GM18517 (cell line): ENCODE measurements around the gene SLC7A8.

Experiments
- ATAC-seq: cut with Tn5 transposase; IDR thresholded peaks from one replicate; pipeline ENCODE4 v1.9.1; 2021; ENCODE audit warnings: mild to moderate bottlenecking, moderate library complexity; ENCODE audit not compliant: unreplicated experiment

Gene SLC7A8

DNA sequence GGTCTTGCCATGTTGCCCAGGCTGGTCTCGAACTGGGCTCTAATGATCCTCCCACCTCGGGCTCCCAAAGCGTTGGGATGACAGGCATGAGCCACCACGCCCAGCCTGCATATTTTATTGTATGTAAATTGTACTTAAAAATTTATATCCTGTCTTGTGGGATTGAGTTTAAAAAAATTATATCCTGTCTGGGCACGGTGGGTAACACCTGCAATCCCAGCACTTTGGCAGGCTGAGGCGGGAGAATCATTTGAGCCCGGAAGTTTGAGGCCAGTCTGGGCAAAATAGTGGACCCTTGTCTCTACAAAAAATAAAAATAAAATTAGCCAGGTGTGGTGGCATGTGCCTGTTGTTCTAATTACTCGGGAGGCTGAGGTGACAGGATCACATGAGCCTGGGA lies 50.5 kb downstream of the SLC7A8 start:
- no peak for ATAC-seq

DNA sequence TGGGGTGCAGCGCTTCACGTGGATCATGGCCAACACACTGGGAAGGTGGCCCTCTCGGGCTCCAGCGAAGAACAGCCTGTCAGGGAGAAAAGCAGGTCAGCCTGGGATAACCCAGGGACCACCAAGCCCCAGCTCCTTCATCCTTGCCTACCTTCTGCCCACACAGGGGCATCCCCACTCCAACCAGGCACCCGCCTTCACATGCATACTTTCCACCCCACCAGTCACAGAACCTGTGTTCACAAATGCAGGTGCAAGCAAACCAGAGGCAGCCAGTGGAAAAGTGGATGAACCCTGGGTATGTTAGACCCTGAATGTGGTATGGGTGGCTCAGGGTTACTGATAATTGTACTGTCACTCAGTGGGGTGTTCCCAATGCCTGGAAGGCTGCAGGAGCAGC lies 52.0 kb downstream of the SLC7A8 start:
- no peak for ATAC-seq

DNA sequence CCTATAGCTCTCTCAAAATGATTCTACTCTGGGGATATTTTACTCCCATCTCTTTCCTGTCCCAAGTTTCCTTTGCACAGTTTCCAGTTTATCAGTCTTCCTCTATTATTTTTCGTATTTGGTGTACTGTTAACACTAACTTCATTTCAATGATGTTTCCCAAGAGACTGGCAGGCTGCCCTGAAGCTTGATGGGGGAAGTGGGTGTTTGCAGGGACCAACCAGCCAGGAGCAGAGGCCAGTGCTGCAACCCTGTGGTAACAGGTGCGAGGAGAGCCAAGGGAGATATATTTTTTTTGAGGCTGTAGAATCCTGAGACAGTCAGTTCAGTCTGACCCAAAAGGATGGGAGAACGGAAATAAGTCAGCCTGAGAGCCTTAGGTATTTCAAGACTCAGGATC lies 52.6 kb downstream of the SLC7A8 start:
- no peak for ATAC-seq

DNA sequence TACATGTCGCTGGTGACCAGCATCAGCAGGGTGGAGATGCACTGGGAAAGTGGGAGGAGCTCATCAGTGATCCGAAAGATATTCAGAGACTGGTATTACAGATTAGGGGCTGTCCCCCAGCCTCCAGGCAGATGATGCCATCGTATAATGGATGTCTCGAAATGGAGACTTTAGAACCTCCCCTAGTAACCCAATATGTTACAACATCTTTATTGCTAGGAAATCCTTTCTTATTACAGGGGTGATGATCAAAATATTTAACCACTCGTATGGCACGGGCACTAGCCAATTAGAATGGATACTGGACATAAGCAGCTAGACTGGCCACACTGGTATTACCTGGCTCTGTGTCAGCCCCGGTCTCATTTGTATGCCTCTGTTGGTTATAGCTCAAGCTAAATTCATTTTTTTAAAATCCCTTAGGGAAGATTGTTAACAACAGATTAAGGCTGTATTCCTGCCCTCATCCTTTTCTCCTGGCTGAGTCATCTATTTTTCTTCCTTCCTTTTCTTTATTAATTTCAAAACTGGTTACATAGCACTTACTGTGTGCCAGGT lies 53.6 kb downstream of the SLC7A8 start:
- no peak for ATAC-seq

DNA sequence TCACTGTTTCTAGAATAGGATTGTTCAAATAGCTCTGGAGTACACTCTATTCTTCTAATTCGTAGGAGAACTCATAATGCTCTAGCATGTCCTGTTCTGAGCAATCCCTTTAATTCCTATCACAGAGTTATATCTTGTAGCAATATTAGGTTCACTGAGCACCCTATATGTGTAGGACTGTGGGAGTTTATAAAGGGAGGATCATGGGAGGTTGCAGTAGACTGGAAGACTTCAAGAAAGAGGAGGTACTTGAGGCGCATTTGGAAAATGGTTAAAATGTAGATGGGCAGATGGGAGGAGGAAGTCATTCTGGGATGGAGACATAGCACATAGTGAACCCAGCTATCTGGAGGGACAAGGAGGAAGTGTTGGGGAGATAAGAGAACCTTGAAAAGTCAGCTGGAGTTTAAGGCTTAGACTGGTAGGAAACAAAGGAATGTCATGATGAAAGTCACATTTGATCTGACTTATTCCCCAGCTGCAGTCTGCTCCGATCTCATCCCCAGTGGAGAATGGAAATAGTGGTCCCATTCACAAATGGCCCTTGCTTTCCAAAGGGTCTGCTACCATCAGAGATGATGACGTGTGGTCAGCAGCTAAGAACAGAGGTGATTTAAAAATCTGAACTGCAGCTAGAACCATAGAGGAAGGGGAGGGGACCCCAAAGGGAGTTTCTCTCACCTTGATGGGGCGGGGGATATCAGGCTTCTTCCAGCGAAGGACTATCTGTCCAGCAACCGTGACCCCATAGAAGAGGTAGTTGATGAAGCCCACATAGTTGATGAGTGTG lies 54.3 kb downstream of the SLC7A8 start:
- no peak for ATAC-seq

DNA sequence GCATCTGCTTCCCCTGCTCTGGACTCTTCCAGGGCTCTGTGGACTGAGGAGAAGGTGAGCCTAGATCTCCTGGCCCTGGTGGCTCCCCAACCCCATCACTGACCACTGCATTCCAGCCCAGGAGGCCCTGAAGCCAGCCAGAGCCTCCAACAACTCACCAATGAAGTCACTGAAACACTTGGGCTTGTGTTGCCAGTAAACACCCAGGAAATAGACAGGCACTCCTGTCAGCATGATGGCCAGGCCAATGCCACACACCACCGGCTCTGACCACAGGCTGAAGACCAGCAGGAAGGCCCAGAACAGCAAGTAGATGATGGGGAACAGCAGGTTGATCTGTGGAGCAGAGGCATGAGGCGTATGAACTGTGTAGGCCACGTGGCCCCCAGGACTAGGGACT lies 55.6 kb downstream of the SLC7A8 start:
- ATAC-seq = no peak

DNA sequence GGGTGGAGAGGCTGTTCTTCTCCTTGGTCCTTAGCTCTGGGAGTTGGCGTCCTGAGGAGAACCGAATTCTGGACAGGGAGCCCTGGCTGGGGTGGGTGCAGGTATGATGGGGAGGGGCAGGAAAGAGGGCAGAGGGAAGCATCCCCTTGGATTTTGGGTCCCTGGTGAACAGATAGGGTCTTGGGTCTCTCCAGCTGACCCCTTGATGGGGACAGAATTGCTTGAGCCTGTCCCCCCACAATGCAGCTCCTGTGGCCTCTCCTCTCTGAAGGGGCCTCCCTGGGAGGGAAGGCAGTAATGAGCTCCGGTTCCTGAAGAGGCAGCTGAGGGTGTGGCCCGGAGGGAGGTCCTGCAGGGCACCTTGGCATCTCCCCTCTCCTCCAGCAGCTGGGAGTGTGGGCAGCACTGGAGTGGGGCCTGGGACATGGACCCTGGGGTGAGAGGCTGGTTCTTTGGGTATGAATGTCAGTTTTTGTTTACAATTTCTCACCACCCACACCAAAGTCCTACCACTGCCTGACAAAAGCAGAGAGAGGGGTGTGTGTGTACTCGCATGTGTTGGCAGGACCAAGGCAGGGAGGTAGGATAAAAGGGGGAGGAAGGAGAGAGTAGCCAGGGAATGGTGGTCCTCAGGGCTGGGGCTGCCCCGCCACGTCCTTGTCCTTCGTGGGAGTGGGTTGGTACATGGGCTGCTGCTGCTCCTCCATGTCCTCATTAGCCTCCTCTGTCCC lies 56.7 kb downstream of the SLC7A8 start:
- ATAC-seq = no peak

DNA sequence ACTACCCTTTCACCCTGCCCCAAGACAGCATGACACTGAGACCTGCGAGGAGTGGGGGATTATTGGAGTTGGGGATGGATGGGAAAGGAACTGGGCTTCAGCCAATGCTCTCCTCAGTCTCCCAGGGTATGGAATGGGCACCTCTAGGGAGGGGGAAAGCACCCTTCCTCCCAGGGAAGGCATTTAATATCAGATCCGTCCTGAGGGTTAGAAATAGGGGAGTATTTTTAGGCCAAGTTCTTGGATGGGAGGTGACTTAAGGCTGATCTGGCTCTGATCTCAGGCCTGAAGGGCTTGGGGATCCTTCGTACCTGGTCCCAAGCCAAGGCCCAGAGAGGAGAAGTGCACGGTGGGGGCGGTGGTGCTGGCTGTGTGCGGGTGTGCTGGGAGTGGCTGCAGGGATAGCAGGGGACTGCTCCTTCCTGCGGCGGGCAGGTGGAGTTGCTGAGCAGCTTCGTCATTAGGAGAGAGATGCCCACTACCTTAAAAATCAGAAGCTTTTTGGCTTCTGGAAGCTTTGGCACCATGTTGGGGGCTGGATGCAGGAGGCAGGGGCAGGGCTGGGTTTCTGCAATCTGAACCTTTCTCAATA lies 57.4 kb downstream of the SLC7A8 start:
- ATAC-seq = no peak

DNA sequence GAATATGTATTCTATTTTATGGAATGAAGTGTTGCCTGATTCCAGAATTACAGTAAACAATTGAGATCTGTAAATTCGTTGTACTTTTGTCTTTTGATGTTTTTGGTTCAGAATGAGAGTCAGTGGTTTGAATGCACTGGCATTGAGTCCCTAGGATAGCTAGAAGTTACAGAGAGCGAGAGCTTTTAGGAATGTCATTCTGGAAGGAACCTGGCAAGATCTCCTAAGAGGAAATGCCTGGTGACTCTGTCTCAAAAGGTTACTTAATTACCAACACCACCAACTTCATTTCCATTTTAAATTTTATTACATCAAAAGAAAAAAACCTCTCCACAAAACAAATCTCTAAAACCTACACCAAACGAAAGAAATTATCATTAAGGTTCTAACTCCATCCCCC lies 58.4 kb downstream of the SLC7A8 start:
- ATAC-seq = no peak

DNA sequence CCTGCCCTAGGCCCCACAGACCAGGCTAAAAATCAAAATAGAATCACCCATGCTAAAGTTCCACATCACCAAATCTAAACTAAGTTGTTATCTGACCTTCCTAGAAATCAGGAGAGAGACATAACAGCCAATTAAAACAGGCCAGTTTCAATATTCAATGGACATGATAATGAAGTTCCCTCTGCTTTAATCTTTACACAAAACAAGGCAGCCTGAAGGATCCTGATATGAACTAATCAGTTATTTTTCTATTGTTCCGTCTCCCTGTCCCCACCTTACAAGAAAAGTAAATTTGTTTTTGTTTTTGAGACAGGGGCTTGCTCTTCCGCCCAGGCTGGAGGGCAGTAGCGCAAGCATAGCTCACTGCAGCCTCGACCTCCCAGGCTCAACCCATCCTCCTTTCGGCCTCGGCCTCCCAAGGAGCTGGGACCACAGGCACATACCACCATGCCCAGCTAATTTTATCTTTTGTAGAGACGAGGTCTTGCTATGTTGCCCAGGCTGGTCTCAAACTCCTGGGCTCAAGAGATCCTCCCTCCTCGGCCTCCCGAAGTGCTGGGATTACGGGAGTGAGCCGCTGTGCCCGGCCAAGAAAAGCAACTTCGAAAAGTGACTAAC lies 59.0 kb downstream of the SLC7A8 start:
- no peak for ATAC-seq

DNA sequence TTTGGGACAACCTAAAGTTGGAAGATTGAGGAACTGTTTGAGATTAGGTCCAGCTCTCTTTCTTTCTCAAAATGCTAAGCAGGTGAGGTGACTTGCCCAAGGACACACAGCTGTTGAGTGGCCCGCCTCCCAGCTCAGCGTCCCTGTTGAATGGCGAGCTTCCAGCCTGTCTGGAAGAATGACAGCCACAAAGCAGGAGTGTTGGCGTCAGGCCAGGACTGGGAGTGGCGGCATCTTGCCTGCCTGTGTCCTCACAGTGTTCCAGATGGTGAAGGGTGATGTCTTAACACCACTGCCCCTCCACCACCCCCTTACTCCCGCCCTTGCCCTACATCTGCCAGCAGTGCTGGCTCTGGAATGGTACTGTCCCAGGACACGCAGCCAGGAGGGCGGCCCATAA lies 60.0 kb downstream of the SLC7A8 start:
- no peak for ATAC-seq

DNA sequence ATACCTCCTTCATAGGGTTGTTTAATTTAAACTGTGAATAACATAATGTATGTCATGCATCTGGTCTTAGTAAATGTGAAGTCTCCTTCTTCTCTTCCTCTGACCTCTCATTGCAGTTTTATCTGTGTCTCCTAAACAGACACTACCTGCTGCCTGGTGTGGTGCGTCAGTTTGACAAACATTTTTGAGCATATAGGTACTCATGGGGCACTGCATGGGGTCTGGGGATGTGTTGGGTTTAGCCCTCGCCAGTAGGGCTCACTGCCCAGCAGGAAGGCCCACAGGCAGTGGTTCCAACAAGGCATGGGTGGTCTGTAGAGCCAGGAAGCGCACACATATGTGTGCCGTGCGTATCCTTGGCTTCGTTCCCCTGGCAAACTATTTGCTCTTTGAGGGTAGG lies 61.4 kb downstream of the SLC7A8 start:
- ATAC-seq = no peak

DNA sequence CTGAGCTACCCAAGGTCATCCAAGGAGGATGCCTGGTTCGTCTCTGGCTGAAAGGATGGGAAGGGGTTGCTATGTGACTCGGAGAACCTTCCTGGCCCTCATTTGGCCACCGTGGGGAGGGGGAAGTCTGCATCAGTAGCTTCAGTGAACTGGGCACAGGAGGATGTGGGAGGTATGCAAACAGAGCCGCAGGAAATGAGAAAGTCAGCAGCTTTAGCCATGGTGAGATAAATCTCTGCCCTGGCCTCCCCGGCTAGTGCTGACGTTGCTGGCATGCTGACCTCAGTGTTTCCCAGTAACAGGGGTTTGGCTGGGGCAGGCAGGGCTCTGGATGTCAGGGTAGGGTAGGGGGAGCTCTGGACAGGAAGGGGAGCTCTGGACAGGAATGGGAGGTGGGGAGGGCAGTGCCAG lies 62.1 kb downstream of the SLC7A8 start:
- no peak for ATAC-seq

DNA sequence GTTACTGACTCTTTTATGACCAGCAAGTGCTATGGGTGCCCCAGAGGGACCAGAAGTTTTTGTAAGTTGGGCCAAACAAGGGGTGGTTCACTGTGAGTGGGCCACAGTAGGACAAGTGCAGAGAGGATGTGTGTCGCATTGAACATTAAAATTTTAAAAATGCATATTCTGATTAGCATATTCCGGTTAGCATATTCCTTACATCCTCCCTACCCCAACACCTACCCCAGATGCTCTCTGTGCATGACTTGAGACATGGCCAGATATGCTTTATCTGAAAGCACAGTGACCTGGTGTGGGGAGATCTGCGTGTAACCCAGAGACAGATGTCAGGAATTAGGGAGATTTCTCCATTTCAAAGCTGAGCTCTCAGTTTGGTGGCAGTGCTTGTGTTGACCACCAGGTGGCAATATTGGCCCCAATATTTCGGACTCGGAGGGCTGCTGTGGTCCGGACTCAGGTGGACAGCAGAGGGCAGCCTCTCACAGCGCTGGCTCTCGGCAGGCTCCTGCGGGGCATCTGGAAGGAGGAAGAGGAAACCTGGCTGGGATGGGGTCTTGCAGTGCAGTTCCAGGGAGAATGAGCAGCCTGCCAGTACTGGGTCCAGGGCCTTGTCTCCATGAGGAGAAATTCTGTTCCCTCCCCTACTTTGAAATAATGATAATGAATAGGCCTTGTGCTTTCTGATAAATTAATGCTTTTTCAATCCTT lies 62.8 kb downstream of the SLC7A8 start:
- ATAC-seq = peak; percentile 71

DNA sequence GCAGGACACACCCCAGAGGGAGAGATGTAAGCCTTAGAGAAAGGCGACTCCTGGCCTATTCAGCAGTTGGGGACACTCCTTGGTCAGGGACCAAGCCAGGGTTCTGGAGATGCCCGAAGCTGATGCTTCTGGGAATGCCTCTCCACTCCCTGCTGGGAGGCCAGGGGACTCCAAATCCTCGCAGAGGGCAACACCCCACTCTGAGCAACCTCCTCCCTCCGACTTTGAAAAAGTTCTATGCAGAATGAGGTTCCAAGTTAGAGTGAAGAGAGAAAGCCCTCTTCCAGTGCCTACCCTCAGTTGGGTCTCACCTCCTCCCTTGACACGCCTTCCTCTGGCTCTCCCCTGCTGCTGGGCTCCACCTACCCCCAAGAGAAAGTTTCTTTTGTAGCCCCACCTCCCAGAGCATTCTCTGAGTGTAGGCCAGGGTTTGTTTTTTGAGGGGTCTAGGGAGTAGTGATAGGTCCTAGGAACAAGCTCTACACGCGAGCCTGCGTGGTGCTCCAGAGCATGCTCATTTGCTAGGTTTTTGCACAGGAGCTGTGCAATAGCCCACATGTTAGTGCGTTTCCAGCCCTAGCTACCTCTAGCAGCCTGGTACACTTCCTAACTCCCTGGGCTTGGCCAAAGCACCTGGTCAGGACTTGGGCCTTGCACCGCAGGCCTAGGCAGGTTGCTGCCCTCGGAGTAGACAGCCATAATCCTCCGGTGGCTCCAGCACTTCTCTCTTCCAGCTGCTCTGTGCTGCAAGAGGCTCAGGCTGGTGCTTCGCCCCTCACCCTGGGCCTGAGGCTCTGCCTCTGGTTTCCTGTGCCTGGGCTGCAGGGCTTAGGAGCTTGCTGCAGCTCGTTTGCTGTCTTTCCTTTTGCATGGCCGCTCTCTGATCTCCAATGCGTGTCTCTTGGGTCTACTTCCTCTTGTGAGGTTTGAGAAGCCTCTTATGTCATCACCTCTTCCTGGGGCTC lies 63.8 kb downstream of the SLC7A8 start:
- no peak for ATAC-seq

DNA sequence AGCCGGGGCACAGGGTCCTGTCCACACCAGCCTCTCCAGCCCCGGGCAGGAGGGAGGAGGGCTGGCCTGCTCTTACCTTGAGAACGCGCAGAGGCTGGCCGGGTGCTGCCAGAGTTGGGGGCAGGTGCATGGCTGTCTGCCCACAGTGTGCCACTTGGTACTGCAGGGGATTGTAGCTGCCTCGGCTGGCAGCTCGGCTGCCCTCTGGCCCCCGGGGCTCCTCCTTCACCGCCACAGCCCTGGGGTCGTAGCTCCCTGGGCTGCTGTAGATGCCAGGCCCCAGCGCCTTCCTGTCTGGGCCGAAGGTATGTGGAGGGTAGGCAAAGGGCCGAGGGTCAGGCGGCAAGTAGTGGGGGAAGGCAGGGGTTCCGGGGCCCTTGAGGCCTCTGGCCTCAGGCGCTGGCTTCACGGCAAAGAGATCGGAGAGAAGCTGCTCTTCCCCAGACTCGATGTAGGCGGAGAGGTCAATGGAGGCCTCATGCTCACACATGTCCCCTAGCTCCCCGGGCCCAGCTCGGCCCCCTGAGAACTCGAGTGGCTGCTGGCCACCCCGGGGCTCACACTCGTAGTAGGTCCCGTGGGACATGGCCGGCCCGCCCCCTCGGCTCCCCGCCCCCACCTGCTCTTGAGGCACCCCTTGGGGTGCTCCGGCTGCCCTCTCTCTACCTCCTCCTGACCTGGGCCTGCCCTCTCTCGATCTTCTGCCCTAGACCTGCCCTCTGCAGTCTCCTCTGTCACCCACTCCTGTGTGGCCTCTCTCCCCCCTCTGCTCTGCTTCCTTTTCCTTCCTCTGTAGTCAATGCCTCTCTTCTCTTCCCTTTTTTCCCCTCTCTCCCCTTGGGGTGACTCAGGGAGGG lies 64.7 kb downstream of the SLC7A8 start, which contains the start of gene CEBPE:
Gene CEBPE, minus strand, starts transcription at position 750 of the 857 bp plus-strand sequence. Its CDS starts 164 bp downstream, at position 586.
- no peak for ATAC-seq

DNA sequence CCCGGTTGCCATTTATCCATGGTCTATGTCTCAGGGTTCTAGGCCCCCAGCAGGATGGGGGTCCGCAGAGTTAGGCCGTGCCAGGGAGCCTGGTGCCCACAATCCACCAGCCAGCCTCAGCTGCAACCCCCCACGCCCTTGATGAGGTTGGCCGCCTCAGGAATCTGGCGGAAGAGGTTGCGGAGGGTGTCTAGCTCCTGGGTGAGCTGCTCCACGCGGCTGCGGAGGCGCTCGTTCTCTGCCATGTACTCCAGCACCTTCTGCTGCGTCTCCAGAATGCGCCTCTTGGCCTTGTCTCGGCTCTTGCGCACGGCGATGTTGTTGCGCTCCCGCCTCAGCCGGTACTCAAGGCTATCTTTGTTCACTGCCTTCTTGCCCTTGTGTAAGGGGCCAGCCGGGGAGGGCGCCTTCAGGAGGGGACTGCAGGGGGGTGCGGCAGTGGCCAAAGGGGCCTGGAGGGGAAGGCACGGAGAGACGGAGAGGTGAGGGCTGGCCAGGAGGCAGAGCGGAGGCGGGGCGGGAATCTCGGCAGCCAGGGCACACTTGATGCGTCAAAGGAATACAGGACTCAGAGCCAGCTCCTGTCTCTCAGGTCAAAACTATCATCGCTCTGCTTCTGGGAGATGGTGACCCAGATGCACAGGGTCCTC lies 66.0 kb downstream of the SLC7A8 start:
- ATAC-seq = no peak

DNA sequence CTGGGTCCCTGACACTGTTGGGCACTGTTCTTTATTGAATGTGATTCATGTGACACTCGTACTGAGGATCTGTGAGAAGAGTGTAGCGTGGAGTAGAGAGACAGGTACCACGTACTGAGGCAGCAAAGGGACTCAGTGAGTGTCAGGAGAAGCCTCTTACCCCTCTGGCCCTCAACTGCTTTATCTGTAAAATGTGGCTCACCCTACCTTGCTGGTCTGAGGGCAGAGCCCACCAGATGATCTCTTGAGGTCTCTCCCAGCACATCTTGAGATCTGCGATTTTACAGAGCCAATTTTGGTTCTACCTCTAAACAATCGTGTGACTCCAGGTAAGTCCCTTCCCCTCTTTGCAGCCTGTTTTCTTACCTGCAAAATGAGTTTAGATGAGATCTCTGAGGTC lies 67.5 kb downstream of the SLC7A8 start:
- no peak for ATAC-seq
